HepG2 (cell line): ENCODE data around the gene CRYM. TPM values are rescaled to one million over a fixed set of nuclear protein-coding genes. Genes with fewer than 3 reads are reported as not detected.

Source experiments
- CBFB ChIP-seq: sonication (generic); formaldehyde crosslinking; IDR thresholded peaks from 2 replicates; pipeline ENCODE4 v1.4.0; 2020; ENCODE audit warnings: missing genetic modification reagents
- CENPT ChIP-seq: sonication (generic); formaldehyde crosslinking; IDR thresholded peaks from 2 replicates; pipeline ENCODE4 v1.8.0; 2022; ENCODE audit warnings: low read depth, mild to moderate bottlenecking, moderate library complexity, missing genetic modification reagents
- DBP ChIP-seq: sonication (generic); formaldehyde crosslinking; IDR thresholded peaks from 2 replicates; pipeline ENCODE4 v1.4.0; 2020; ENCODE audit warnings: missing genetic modification reagents; ENCODE audit errors: not compliant biosample characterization
- GATA4 ChIP-seq: sonication (generic); IDR thresholded peaks from 2 replicates; pipeline ENCODE4 v1.6.1; 2016; ENCODE audit warnings: antibody characterized with exemption, low read depth, borderline replicate concordance
- MAF1 ChIP-seq: sonication (generic); formaldehyde crosslinking; IDR thresholded peaks from 2 replicates; pipeline ENCODE4 v1.5.0; 2020; ENCODE audit warnings: missing genetic modification reagents, borderline replicate concordance
- MAFG ChIP-seq: sonication (generic); formaldehyde crosslinking; IDR thresholded peaks from 2 replicates; pipeline ENCODE4 v1.5.1; 2020; ENCODE audit warnings: mild to moderate bottlenecking, missing genetic modification reagents
- MAZ ChIP-seq, 2 experiments: sonication (generic) in 1 of 2; formaldehyde crosslinking in 1 of 2; IDR thresholded peaks; 2 replicates each; pipeline versions ENCODE4 v1.5.0 to v1.6.1; 2012 to 2020; ENCODE audit warnings: low read depth in 2 of 2, mild to moderate bottlenecking in 2 of 2, borderline replicate concordance in 1 of 2, improper control_type of control experiment in 1 of 2, low read length in 1 of 2, missing genetic modification reagents in 1 of 2, moderate library complexity in 1 of 2
- MLLT10 ChIP-seq: sonication (generic); formaldehyde crosslinking; IDR thresholded peaks from 2 replicates; pipeline ENCODE4 v1.4.0; 2020; ENCODE audit warnings: missing genetic modification reagents
- MTA3 ChIP-seq: sonication (generic); formaldehyde crosslinking; IDR thresholded peaks from 2 replicates; pipeline ENCODE4 v1.4.0; 2020; ENCODE audit warnings: missing genetic modification reagents
- NFIB ChIP-seq: sonication (generic); formaldehyde crosslinking; IDR thresholded peaks from 2 replicates; pipeline ENCODE4 v1.9.0; 2021; ENCODE audit warnings: missing genetic modification reagents, mild to moderate bottlenecking, borderline replicate concordance
- NKX3-1 ChIP-seq: sonication (generic); formaldehyde crosslinking; IDR thresholded peaks from 2 replicates; pipeline ENCODE4 v1.5.0; 2020; ENCODE audit warnings: missing genetic modification reagents
- PBX2 ChIP-seq: IDR thresholded peaks from 2 replicates; pipeline ENCODE4 v1.6.1; 2016; ENCODE audit warnings: control low read depth
- POGK ChIP-seq: sonication (generic); formaldehyde crosslinking; conservative IDR thresholded peaks from 2 replicates; pipeline ENCODE4 v1.8.0; 2022; ENCODE audit warnings: mild to moderate bottlenecking, moderate library complexity, missing genetic modification reagents
- SIN3B ChIP-seq: fragments of 150-350 bp; IDR thresholded peaks from 2 replicates; pipeline ENCODE4 v1.6.1; 2014; ENCODE audit warnings: low read length
- SP140L ChIP-seq: sonication (generic); formaldehyde crosslinking; IDR thresholded peaks from 2 replicates; pipeline ENCODE4 v1.4.0; 2020; ENCODE audit warnings: missing genetic modification reagents, borderline replicate concordance
- SP4 ChIP-seq: sonication (generic); formaldehyde crosslinking; IDR thresholded peaks from 2 replicates; pipeline ENCODE4 v1.8.1; 2023; ENCODE audit warnings: mild to moderate bottlenecking, missing genetic modification reagents
- U2AF1 ChIP-seq: fragments of 200-400 bp; formaldehyde crosslinking; optimal IDR thresholded peaks from 2 replicates; pipeline ENCODE3; 2017; ENCODE audit warnings: mild to moderate bottlenecking, low read depth, low read length
- ZNF10 ChIP-seq: sonication (generic); formaldehyde crosslinking; IDR thresholded peaks from 2 replicates; pipeline ENCODE4 v1.4.0; 2020; ENCODE audit warnings: mild to moderate bottlenecking, low read depth, missing genetic modification reagents, borderline replicate concordance
- ZNF225 ChIP-seq: sonication (generic); formaldehyde crosslinking; IDR thresholded peaks from 2 replicates; pipeline ENCODE4 v1.4.0; 2020; ENCODE audit warnings: mild to moderate bottlenecking, missing genetic modification reagents
- ZNF30 ChIP-seq: sonication (generic); formaldehyde crosslinking; IDR thresholded peaks from 2 replicates; pipeline ENCODE4 v1.5.0; 2020; ENCODE audit warnings: mild to moderate bottlenecking, missing genetic modification reagents
- ZNF446 ChIP-seq: sonication (generic); formaldehyde crosslinking; IDR thresholded peaks from 2 replicates; pipeline ENCODE4 v1.5.0; 2020; ENCODE audit warnings: mild to moderate bottlenecking, missing genetic modification reagents
- ZNF75D ChIP-seq: sonication (generic); formaldehyde crosslinking; IDR thresholded peaks from 2 replicates; pipeline ENCODE4 v1.8.1; 2023; ENCODE audit warnings: missing genetic modification reagents, mild to moderate bottlenecking, borderline replicate concordance
- ZZZ3 ChIP-seq: sonication (generic); formaldehyde crosslinking; IDR thresholded peaks from 2 replicates; pipeline ENCODE4 v1.4.0; 2020; ENCODE audit warnings: missing genetic modification reagents, mild to moderate bottlenecking, borderline replicate concordance
- polyA plus RNA-seq, 8 experiments: library from polyadenylated mRNA; depleted of rRNA in 3 of 8; stranded (reverse) in 7 of 8; unstranded in 1 of 8; fragments of >200 nt; fragmentation: Illumina TruSeq in 4 of 8; extraction: Trizol in 4 of 8; gene quantifications; 2 replicates each; pipeline versions ENCODE4 v1.2.1 to v1.2.3, GENCODE V29; 2011 to 2016; ENCODE audit warnings: low read depth in 4 of 8, missing spikeins in 1 of 8, mixed read lengths in 1 of 8; ENCODE audit not compliant: insufficient read depth in 1 of 8
- total RNA-seq, 5 experiments: library from RNA; depleted of rRNA; stranded (reverse); fragments of >200 nt; fragmentation: Illumina TruSeq; extraction: Trizol; gene quantifications; 2 replicates each; pipeline ENCODE4 v1.2.3, GENCODE V29; 2016; ENCODE audit warnings: low read depth in 1 of 5
- TF ChIP-seq, protein P1 (sequence below): sonication (generic); formaldehyde crosslinking; IDR thresholded peaks from 2 replicates; pipeline ENCODE4 v1.5.0; 2020; ENCODE audit warnings: missing genetic modification reagents
- TF ChIP-seq, protein P2 (sequence below): sonication (generic); formaldehyde crosslinking; IDR thresholded peaks from 2 replicates; pipeline ENCODE4 v1.4.0; 2020; ENCODE audit warnings: missing genetic modification reagents

Gene CRYM
- total and polyA plus RNA-seq, 2 of the 13 experiments (the other 11 are each of a cell fraction or from before 2014, with no cell fraction given): 1.9 to 2.2 TPM

DNA sequence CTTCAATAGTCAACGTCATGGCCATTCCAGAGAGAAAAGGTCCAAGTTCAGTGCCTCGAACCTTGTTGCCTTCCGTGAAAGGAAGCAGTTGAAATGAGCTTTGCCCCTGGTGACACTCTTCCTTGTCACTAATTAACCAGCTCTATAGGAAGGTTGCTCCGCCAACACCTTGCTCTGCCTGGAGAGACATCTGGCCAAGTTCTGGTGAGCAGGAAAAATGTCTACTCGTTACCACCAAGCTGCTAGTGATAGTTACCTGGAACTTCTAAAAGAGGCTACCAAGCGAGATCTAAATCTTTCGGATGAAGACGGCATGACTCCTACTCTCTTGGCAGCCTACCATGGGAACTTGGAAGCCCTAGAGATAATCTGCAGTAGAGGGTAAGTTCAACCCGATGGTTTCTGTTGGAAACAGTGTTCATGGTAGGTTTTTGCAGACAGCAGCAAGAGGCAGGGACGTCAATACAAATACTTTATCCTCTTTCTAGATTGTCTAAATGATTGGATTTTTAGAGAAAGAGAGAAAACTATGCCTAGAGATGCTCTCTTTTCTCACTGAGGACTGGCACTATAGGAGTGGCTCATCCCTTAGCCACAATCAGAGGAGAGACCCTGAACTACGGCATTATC is 44.5 kb downstream of the CRYM start, which contains the start of gene ANKS4B (continued):
- TF ChIP-seq, protein P1, sequence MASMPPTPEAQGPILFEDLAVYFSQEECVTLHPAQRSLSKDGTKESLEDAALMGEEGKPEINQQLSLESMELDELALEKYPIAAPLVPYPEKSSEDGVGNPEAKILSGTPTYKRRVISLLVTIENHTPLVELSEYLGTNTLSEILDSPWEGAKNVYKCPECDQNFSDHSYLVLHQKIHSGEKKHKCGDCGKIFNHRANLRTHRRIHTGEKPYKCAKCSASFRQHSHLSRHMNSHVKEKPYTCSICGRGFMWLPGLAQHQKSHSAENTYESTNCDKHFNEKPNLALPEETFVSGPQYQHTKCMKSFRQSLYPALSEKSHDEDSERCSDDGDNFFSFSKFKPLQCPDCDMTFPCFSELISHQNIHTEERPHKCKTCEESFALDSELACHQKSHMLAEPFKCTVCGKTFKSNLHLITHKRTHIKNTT (CRISPR knock-in tag): no peak
- TF ChIP-seq SIN3B: 0 out of 2 replicates have a peak, but pooled peaks have one; percentile 38
- no peak for TF ChIP-seq MLLT10 (CRISPR knock-in tag)
- TF ChIP-seq MAFG: no peak
- no peak for TF ChIP-seq ZNF225 (CRISPR knock-in tag)
- peak; percentile 74; the same call in 1 of the 2 replicates for TF ChIP-seq NKX3-1 (CRISPR knock-in tag)
- TF ChIP-seq CENPT (CRISPR knock-in tag): no peak
- peak; percentile 78 for TF ChIP-seq POGK (CRISPR knock-in tag)
- peak; percentile 80; the same call in 1 of the 2 replicates for TF ChIP-seq GATA4
- TF ChIP-seq CBFB (CRISPR knock-in tag): peak; percentile 21; the same call in 1 of the 2 replicates
- no peak for TF ChIP-seq ZNF30
- TF ChIP-seq MTA3 (CRISPR knock-in tag): no peak
- TF ChIP-seq PBX2 (CRISPR knock-in tag): no peak
- peak; percentile 72; the same call in 1 of the 2 replicates for TF ChIP-seq ZZZ3 (CRISPR knock-in tag)
- no peak for TF ChIP-seq ZNF75D (CRISPR knock-in tag)
- no peak for TF ChIP-seq NFIB (CRISPR knock-in tag)
- TF ChIP-seq, protein P2, sequence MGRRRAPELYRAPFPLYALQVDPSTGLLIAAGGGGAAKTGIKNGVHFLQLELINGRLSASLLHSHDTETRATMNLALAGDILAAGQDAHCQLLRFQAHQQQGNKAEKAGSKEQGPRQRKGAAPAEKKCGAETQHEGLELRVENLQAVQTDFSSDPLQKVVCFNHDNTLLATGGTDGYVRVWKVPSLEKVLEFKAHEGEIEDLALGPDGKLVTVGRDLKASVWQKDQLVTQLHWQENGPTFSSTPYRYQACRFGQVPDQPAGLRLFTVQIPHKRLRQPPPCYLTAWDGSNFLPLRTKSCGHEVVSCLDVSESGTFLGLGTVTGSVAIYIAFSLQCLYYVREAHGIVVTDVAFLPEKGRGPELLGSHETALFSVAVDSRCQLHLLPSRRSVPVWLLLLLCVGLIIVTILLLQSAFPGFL (CRISPR knock-in tag): no peak
- no peak for TF ChIP-seq MAF1 (CRISPR knock-in tag)
- peak; percentile 23 for TF ChIP-seq DBP (CRISPR knock-in tag)
- peak; percentile 73 for TF ChIP-seq SP4 (CRISPR knock-in tag)
- TF ChIP-seq ZNF10 (CRISPR knock-in tag): no peak
- no peak for TF ChIP-seq SP140L
- no peak for TF ChIP-seq MAZ (IDR thresholded peaks at IDR 0.05; ENCODE audit: borderline replicate concordance, low read depth, low read length)
- no peak for TF ChIP-seq MAZ (CRISPR knock-in tag; IDR thresholded peaks at IDR 0.05; ENCODE audit: low read depth)
- TF ChIP-seq U2AF1: no peak
- TF ChIP-seq ZNF446 (CRISPR knock-in tag): no peak
